ENCODE results near the gene SEC14L3. TPM values are rescaled to one million over a fixed set of nuclear protein-coding genes. Genes with fewer than 3 reads are reported as not detected.

Gene SEC14L3
- total and polyA plus RNA-seq, 9 donors = not detected

GRCh38 chr22:30447656-30448055, 24.2 kb downstream of the SEC14L3 start:
- Histone ChIP-seq H3K9me3 (no peaks in the 10 kb centered on the region), H3K4me3 (no peak overlapping the region), H3K27ac (no peak overlapping the region), H3K36me3 (no peaks in the 10 kb centered on the region), H3K27me3 (no peaks in the 10 kb centered on the region), H3K4me1 (ENCODE audit: insufficient read depth) (peaks cover 13% of the 10 kb centered on the region)
- intact Hi-C loops (cut with DNase I) = loop anchor here in 1 of 4 donors (5.0 kb wide), 1 partner anchor 35 kb away; no protein-coding TSS in a partner anchor
- TF ChIP-seq CTCF (IDR thresholded peaks at IDR 0.05) (no peak), POLR2A (IDR thresholded peaks at IDR 0.05) (no peak), EP300 (IDR thresholded peaks at IDR 0.05) (no peak)
- DNase-seq = no peak
- WGBS, 3 donors = 79 to 91% (median 89%) methylated on average over 3 of the region's 3 CpGs

- 8 to 24% (median 10%) methylated on average over 5 of the region's 5 CpGs for WGBS, 3 donors
- TF ChIP-seq CTCF (IDR thresholded peaks at IDR 0.05) (peak in 1 of 3 donors; percentile 24), EP300 (IDR thresholded peaks at IDR 0.05) (no peak)
- Histone ChIP-seq H3K9me3 (no peaks in the 10 kb centered on the region), H3K27ac (no peak overlapping the region), H3K27me3 (no peaks in the 10 kb centered on the region), H3K4me3 (no peak overlapping the region), H3K36me3 (no peaks in the 10 kb centered on the region), H3K4me1 (ENCODE audit: insufficient read depth) (peaks cover 15% of the 10 kb centered on the region)
- peak in 1 of 5 donors; percentile 29 for DNase-seq
- intact Hi-C loops (cut with DNase I) = loop anchor here in 1 of 4 donors (5.0 kb wide), 1 partner anchor 37 kb away; no protein-coding TSS in a partner anchor
Measured at GRCh38 chr22:30445438-30446145, 26.2 kb downstream of the SEC14L3 start.

GRCh38 chr22:30444632-30445437, 27.0 kb downstream of the SEC14L3 start:
- DNase-seq = peak in 2 of 5 donors; percentile 28 to 36
- Histone ChIP-seq H3K9me3 (no peaks in the 10 kb centered on the region), H3K36me3 (no peaks in the 10 kb centered on the region), H3K27me3 (no peaks in the 10 kb centered on the region), H3K4me3 (no peak overlapping the region), H3K27ac (no peak overlapping the region), H3K4me1 (ENCODE audit: insufficient read depth) (peaks cover 17% of the 10 kb centered on the region)
- intact Hi-C loops (cut with DNase I) = loop anchor here in 1 of 4 donors (5.0 kb wide), 1 partner anchor 37 kb away; no protein-coding TSS in a partner anchor
- TF ChIP-seq POLR2A (IDR thresholded peaks at IDR 0.05) (no peak), EP300 (IDR thresholded peaks at IDR 0.05) (no peak), CTCF (IDR thresholded peaks at IDR 0.05) (peak in 1 of 3 donors; percentile 21)
- 36 to 51% (median 37%) methylated on average over 11 of the region's 11 CpGs for WGBS, 3 donors

- intact Hi-C loops (cut with DNase I) = no loop called here
- Histone ChIP-seq H3K4me1 (ENCODE audit: insufficient read depth) (peaks cover 15% of the 10 kb centered on the region), H3K4me3 (no peak overlapping the region), H3K9me3 (no peaks in the 10 kb centered on the region), H3K27ac (peak overlapping the region in 1 of 2 donors; percentile 57), H3K27me3 (no peaks in the 10 kb centered on the region), H3K36me3 (no peaks in the 10 kb centered on the region)
- WGBS, 3 donors = 5 to 27% (median 8%) methylated on average over 9 of the region's 9 CpGs
- DNase-seq = no peak
- TF ChIP-seq CTCF (IDR thresholded peaks at IDR 0.05) (no peak), POLR2A (IDR thresholded peaks at IDR 0.05) (no peak), EP300 (IDR thresholded peaks at IDR 0.05) (no peak)
Measured at GRCh38 chr22:30441088-30441487, 30.7 kb downstream of the SEC14L3 start.

Data from ovary (tissue), 9 donors.